Germinal center (tissue), 1 donor: Measurements from ENCODE around the gene ZCCHC18.
"Not testable (repeated sequence)": the region's sequence is repeated elsewhere in the genome, so short reads cannot be mapped to it uniquely, and the experiment has no call there.

Experiments used
- DNase-seq: peaks from one replicate; pipeline ENCODE4 v3.0.0; 2012; ENCODE audit warnings: mixed read lengths, low spot score

The ZCCHC18 gene

GRCh38 chrX:104112326-104112951, at the start of gene ZCCHC18:
ZCCHC18 (plus strand) TSS chrX:104112523; CDS start chrX:104114112, 1,589 bp downstream.
- peak; percentile 48 for DNase-seq

GRCh38 chrX:104062636-104063035, 49.7 kb upstream of the ZCCHC18 start:
- not testable (repeated sequence) for DNase-seq

GRCh38 chrX:104075778-104076445, 36.4 kb upstream of the ZCCHC18 start, which contains the start of gene TMSB15C:
TMSB15C (minus strand) TSS chrX:104076236.
- DNase-seq: not testable (repeated sequence)

GRCh38 chrX:104077854-104078253, 34.5 kb upstream of the ZCCHC18 start:
- DNase-seq: not testable (repeated sequence)

- no peak for DNase-seq
Measured at GRCh38 chrX:104084063-104084462, 28.3 kb upstream of the ZCCHC18 start.

GRCh38 chrX:104084534-104085277, 27.6 kb upstream of the ZCCHC18 start:
- no peak for DNase-seq

- DNase-seq: no peak
Measured at GRCh38 chrX:104085477-104085876, 26.8 kb upstream of the ZCCHC18 start.

- DNase-seq: no peak
Measured at GRCh38 chrX:104085919-104086318, 26.4 kb upstream of the ZCCHC18 start.

GRCh38 chrX:104098151-104098808, 14.0 kb upstream of the ZCCHC18 start:
- DNase-seq: peak; percentile 12

GRCh38 chrX:104098919-104099318, 13.4 kb upstream of the ZCCHC18 start:
- no peak for DNase-seq

GRCh38 chrX:104104676-104105075, 7.6 kb upstream of the ZCCHC18 start:
- DNase-seq: no peak

GRCh38 chrX:104105330-104106262, 6.7 kb upstream of the ZCCHC18 start:
- DNase-seq: no peak

- DNase-seq: no peak
Measured at GRCh38 chrX:104108955-104109354, 3.4 kb upstream of the ZCCHC18 start.

- not testable (repeated sequence) for DNase-seq
Measured at GRCh38 chrX:104110491-104111240, 1.7 kb upstream of the ZCCHC18 start.

GRCh38 chrX:104113222-104113965, 1.1 kb downstream of the ZCCHC18 start:
- peak; percentile 23 for DNase-seq

GRCh38 chrX:104117759-104118158, 5.4 kb downstream of the ZCCHC18 start:
- DNase-seq: no peak

- DNase-seq: no peak
Measured at GRCh38 chrX:104118765-104119164, 6.4 kb downstream of the ZCCHC18 start.

GRCh38 chrX:104122829-104123228, 10.5 kb downstream of the ZCCHC18 start:
- no peak for DNase-seq

GRCh38 chrX:104126856-104127255, 14.5 kb downstream of the ZCCHC18 start:
- no peak for DNase-seq

GRCh38 chrX:104130808-104131207, 18.5 kb downstream of the ZCCHC18 start:
- no peak for DNase-seq
